Endothelial cell of umbilical vein (primary cell): ENCODE results near the gene NRXN3.

Experiments used
- CTCF ChIP-seq, 2 donors: IDR thresholded peaks; 1 replicate in 1 of 2; 2 replicates in 1 of 2; pipeline ENCODE4 v1.5.1; 2011; ENCODE audit warnings: low read length in 2 of 2, mild to moderate bottlenecking in 2 of 2, moderate library complexity in 2 of 2, control low read depth in 1 of 2, inconsistent platforms in 1 of 2, low read depth in 1 of 2; ENCODE audit not compliant: insufficient read depth in 1 of 2; ENCODE audit errors: extremely low read depth in 1 of 2
- POLR2A ChIP-seq: IDR thresholded peaks from 2 replicates; pipeline ENCODE4 v1.6.1; 2012; ENCODE audit warnings: low read depth, mild to moderate bottlenecking, control low read depth, low read length
- POLR2AphosphoS5 ChIP-seq: IDR thresholded peaks from 2 replicates; pipeline ENCODE4 v1.6.1; 2012; ENCODE audit warnings: low read depth, mild to moderate bottlenecking, control low read depth, low read length, moderate library complexity; ENCODE audit not compliant: insufficient read depth

DNA sequence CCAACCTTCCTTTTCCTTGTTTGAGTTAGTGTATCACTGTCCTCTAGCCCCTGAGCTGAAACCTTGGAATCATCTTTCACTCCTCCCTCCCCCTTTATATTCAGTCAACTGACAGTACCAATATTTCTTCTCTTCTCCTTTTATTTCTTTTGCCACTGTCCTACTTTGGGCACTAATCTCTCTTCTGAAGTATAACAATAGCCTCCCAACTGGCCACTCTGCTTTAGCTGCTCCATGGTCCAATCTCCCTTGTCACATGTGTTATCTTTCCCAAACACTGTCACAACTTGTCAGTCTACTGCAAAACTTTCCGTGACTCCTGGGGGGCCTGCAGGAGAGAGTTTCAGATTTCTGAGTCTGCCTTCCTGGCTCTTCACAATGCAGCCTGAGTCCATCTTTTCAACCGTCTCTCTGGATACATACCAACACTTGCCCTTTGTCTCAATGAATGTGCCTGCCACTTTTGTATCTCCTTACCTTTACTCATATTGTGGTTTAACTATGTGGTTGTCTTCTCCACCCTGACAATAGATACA, 1570.0 kb downstream of the NRXN3 start:
- TF ChIP-seq CTCF (IDR thresholded peaks at IDR 0.05; ENCODE audit: extremely low read depth in 1 of 2, insufficient read depth in 1 of 2, low read depth in 1 of 2, low read length in 2 of 2), result no peak
- no peak for TF ChIP-seq POLR2AphosphoS5
- TF ChIP-seq POLR2A, result no peak
